SW480 (cell line): ENCODE measurements around the gene PRR20B.
"Not testable (repeated sequence)": the region's sequence is repeated elsewhere in the genome, so short reads cannot be mapped to it uniquely, and the experiment has no call there.

Source experiments
- DNase-seq: peaks from one replicate; pipeline ENCODE4 v3.0.0-alpha.2; 2016; ENCODE audit warnings: low spot score

Gene PRR20B

GRCh38 chr13:57147188-57147587, at the start of gene PRR20B:
Gene PRR20B (plus strand): TSS chr13:57147488. CDS start chr13:57147875, 387 bp downstream.
- not testable (repeated sequence) for DNase-seq

- DNase-seq = no peak
Measured at GRCh38 chr13:57114945-57115344, 32.3 kb upstream of the PRR20B start.

GRCh38 chr13:57123681-57124080, 23.6 kb upstream of the PRR20B start:
- DNase-seq = no peak

- DNase-seq = no peak
Measured at GRCh38 chr13:57128909-57129308, 18.4 kb upstream of the PRR20B start.

GRCh38 chr13:57136093-57136492, 11.2 kb upstream of the PRR20B start:
- DNase-seq = no peak

GRCh38 chr13:57137585-57137984, 9.7 kb upstream of the PRR20B start:
- DNase-seq = no peak

- no peak for DNase-seq
Measured at GRCh38 chr13:57138988-57139387, 8.3 kb upstream of the PRR20B start.

- DNase-seq = not testable (repeated sequence)
Measured at GRCh38 chr13:57139781-57140180, 7.5 kb upstream of the PRR20B start.

GRCh38 chr13:57140235-57140968, 6.9 kb upstream of the PRR20B start, which contains the start of gene PRR20A:
Gene PRR20A (plus strand): TSS chr13:57140918. CDS start chr13:57141305, 387 bp downstream.
- not testable (repeated sequence) for DNase-seq

- not testable (repeated sequence) for DNase-seq
Measured at GRCh38 chr13:57148106-57148505, 818 bp downstream of the PRR20B start.

GRCh38 chr13:57153761-57154160, 6.5 kb downstream of the PRR20B start, which contains the start of gene PRR20C:
Gene PRR20C (plus strand): TSS chr13:57154061. CDS start chr13:57154448, 387 bp downstream.
- DNase-seq = not testable (repeated sequence)

- not testable (repeated sequence) for DNase-seq
Measured at GRCh38 chr13:57160332-57160731, 13.0 kb downstream of the PRR20B start, which contains the start of gene PRR20D. Gene PRR20D (plus strand): TSS chr13:57160632. CDS start chr13:57161019, 387 bp downstream.

- DNase-seq = not testable (repeated sequence)
Measured at GRCh38 chr13:57166897-57167296, 19.6 kb downstream of the PRR20B start, which contains the start of gene PRR20E. Gene PRR20E (plus strand): TSS chr13:57167197. CDS start chr13:57167584, 387 bp downstream.

GRCh38 chr13:57191667-57192066, 44.4 kb downstream of the PRR20B start:
- DNase-seq = no peak
